Psoas muscle (tissue), 8 donors: ENCODE measurements around the gene DISC1. TPM values are rescaled to one million over a fixed set of nuclear protein-coding genes. Genes with fewer than 3 reads are reported as not detected.

Source experiments
- ATAC-seq, 4 donors: fragments of 200-7000 bp; cut with Tn5 transposase; one replicate each; pipeline ENCODE4 v1.9.1; 2020; ENCODE audit warnings: moderate library complexity in 3 of 4, mild to moderate bottlenecking in 2 of 4
- DNase-seq, 2 donors: peaks; one replicate each; pipeline ENCODE4 v3.0.0-alpha.2; 2020
- H3K27ac ChIP-seq: fragments of 200-600 bp; one replicate; pipeline ENCODE4 v1.8.0; 2022
- H3K27me3 ChIP-seq, 3 donors: fragments of 200-600 bp in 1 of 3; one replicate each; pipeline versions ENCODE4 v1.6.1 to v1.8.0; 2013 to 2022; ENCODE audit warnings: low read length in 2 of 3, mild to moderate bottlenecking in 2 of 3, moderate library complexity in 1 of 3; ENCODE audit not compliant: insufficient read depth in 3 of 3
- H3K36me3 ChIP-seq, 2 donors: fragments of 200-600 bp in 1 of 2; one replicate each; pipeline versions ENCODE4 v1.6.1 to v1.8.0; 2013 to 2022; ENCODE audit warnings: low read depth in 1 of 2, mild to moderate bottlenecking in 1 of 2, moderate library complexity in 1 of 2; ENCODE audit not compliant: insufficient read depth in 1 of 2
- H3K4me1 ChIP-seq: fragments of 200-600 bp; one replicate; pipeline ENCODE4 v1.8.0; 2022
- H3K4me3 ChIP-seq: fragments of 200-600 bp; one replicate; pipeline ENCODE4 v1.8.0; 2022; ENCODE audit warnings: mild to moderate bottlenecking
- H3K9me3 ChIP-seq: fragments of 200-600 bp; one replicate; pipeline ENCODE4 v1.8.0; 2022
- WGBS, 3 donors: extraction: QIAGEN DNeasy Blood & Tissue Kit; methylation state at CpG; one replicate each; pipeline versions ENCODE4 v1.1.6 to v1.1.7; 2013; 5-methylcytosine and 5-hydroxymethylcytosine counted together
- intact Hi-C, 2 donors: fragments of 100-400 bp; cut with DNase I; formaldehyde crosslinking; loops; one replicate each; pipeline versions ENCODE4 v1.11.0 to v1.14.2; 2022
- polyA plus RNA-seq, 3 donors: library from polyadenylated mRNA; stranded (reverse); fragments of 200-250 nt; gene quantifications; one replicate each; pipeline ENCODE4 v1.2.3, GENCODE V29; 2013
- total RNA-seq, 4 donors: library from RNA; stranded (reverse); fragmentation: NEBNext Ultra II Directional in 2 of 4; extraction: Animal tissue kit (Norgen Biotek cat#: 25700) in 2 of 4; gene quantifications; one replicate each; pipeline versions ENCODE4 v1.2.1 to v1.2.4, GENCODE V29; 2021 to 2023
- TF ChIP-seq, protein P1 (sequence below): fragments of 200-600 bp; IDR thresholded peaks from one replicate; pipeline ENCODE4 v1.8.0; 2022; ENCODE audit warnings: antibody characterized with exemption
- donor health status: healthy with polysubstance abuse.
- donor health status: DM: no; HTN: no; CAD: no; lungs with moderate emphysema.
- donor health status: Bipolar disorder and iron deficiency.
- donor health status: healthy.
- donor health status: DM: yes; HTN: yes; CAD: no.
- donor health status: DM: no; HTN: no; CAD: no.
- donor health status: DM: no; HTN: no; CAD: no.
- donor health status: DM: yes; HTN: yes; CAD: no.

The DISC1 gene
- total and polyA plus RNA-seq, 7 donors, result 0.35 to 2.8 (median 1.6) TPM

DNA sequence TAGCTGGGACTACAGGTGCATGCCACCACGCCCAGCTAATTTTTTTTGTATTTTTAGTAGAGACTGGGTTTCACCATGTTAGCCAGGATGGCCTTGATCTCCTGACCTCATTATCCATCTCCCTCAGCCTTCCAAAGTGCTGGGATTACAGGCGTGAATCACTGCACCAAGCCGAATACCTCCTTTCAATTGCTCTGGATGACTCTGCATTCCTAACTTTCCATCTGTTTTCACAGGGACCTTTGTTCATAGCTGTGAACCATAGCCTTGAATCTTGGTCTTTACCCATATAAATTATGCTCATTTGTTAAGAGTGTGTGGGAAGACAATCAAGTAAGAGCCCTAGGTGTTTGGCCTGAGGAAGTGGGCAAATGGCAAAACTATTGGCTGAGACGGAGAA, 422.7 kb downstream of the DISC1 start:
- no peak for ATAC-seq
- 80 to 89% (median 83%) methylated on average over 4 of the region's 4 CpGs for WGBS, 3 donors

DNA sequence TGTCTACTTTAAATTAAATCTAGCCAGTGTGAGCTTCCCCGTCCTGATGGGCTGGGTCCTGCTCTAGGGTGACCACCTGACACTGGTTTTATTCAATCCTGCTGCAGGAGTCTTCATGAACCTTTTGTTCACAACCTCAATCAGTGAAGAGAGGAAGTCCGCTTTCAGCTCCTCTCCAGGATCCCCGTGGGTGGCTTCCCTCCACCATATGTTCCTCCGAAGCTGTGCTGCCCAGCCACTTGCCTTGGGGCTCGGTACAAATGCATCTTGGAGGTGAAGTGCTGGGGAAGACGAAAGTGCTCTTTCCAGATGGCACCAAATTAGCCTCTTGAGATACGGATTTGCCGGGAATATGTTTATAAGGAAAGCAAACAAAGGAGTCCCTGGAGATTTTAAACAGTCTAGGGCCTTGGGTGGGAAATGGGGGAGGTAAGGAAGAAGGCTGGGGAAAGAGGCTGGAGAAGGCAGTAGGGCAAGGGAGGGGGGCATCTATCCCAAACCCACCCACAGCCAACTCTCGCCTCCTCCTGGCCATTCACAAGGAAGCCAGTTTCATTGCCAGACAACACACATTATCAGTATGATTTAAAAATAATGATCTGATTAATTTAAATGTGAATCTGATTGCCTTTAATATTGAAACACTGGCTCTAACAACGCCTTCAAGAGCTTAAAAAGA, 430.8 kb downstream of the DISC1 start:
- no peak for DNase-seq
- no peaks in the 10 kb centered on the region for H3K9me3 ChIP-seq
- no peaks in the 10 kb centered on the region for H3K36me3 ChIP-seq
- no peaks in the 10 kb centered on the region for H3K4me1 ChIP-seq
- no peak overlapping the region for H3K27ac ChIP-seq
- H3K4me3 ChIP-seq, result no peak overlapping the region
- intact Hi-C loops, result no loop called here
- TF ChIP-seq, protein P1, sequence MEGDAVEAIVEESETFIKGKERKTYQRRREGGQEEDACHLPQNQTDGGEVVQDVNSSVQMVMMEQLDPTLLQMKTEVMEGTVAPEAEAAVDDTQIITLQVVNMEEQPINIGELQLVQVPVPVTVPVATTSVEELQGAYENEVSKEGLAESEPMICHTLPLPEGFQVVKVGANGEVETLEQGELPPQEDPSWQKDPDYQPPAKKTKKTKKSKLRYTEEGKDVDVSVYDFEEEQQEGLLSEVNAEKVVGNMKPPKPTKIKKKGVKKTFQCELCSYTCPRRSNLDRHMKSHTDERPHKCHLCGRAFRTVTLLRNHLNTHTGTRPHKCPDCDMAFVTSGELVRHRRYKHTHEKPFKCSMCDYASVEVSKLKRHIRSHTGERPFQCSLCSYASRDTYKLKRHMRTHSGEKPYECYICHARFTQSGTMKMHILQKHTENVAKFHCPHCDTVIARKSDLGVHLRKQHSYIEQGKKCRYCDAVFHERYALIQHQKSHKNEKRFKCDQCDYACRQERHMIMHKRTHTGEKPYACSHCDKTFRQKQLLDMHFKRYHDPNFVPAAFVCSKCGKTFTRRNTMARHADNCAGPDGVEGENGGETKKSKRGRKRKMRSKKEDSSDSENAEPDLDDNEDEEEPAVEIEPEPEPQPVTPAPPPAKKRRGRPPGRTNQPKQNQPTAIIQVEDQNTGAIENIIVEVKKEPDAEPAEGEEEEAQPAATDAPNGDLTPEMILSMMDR, result no peak
- 75 to 83% (median 76%) methylated on average over 10 of the region's 10 CpGs for WGBS, 3 donors
- H3K27me3 ChIP-seq, result peaks cover 0 to 2% (median 0%) of the 10 kb centered on the region in 3 donors
- no peak for ATAC-seq

More for the DNA sequence above, 422.7 kb downstream of the DISC1 start:
- Histone ChIP-seq H3K9me3 (no peaks in the 10 kb centered on the region), H3K27ac (no peak overlapping the region), H3K36me3 (no peaks in the 10 kb centered on the region), H3K27me3 (no peaks in the 10 kb centered on the region), H3K4me1 (no peaks in the 10 kb centered on the region), H3K4me3 (no peak overlapping the region)
- DNase-seq, result no peak
- intact Hi-C loops, result no loop called here
- TF ChIP-seq, protein P1, result no peak

DNA sequence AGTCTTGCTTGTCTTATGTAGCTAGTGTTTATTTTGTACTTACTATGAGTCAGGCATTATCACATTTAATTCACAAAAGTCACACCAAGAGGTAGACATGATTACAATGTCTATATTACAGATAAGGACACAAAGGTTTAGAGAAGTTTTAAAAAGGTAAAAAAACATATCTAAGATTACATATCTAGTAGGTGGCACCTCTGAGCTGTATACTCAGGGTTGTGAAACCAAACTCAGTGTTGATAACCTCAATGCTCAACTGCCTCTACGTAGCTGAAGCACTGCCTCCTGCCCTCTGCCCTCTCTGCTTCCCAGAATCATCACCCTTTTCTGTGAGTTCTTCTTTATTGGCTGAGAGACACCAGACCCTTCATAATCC, 431.3 kb downstream of the DISC1 start:
- Histone ChIP-seq H3K4me3 (no peak overlapping the region), H3K27me3 (peaks cover 0 to 2% (median 0%) of the 10 kb centered on the region in 3 donors), H3K4me1 (no peaks in the 10 kb centered on the region), H3K9me3 (no peaks in the 10 kb centered on the region), H3K27ac (no peak overlapping the region), H3K36me3 (no peaks in the 10 kb centered on the region)
- TF ChIP-seq, protein P1, result no peak
- WGBS, 3 donors, result 95 to 100% (median 96%) methylated on average over 1 of the region's 1 CpG
- DNase-seq (no peak), ATAC-seq (no peak)
- intact Hi-C loops, result no loop called here

DNA sequence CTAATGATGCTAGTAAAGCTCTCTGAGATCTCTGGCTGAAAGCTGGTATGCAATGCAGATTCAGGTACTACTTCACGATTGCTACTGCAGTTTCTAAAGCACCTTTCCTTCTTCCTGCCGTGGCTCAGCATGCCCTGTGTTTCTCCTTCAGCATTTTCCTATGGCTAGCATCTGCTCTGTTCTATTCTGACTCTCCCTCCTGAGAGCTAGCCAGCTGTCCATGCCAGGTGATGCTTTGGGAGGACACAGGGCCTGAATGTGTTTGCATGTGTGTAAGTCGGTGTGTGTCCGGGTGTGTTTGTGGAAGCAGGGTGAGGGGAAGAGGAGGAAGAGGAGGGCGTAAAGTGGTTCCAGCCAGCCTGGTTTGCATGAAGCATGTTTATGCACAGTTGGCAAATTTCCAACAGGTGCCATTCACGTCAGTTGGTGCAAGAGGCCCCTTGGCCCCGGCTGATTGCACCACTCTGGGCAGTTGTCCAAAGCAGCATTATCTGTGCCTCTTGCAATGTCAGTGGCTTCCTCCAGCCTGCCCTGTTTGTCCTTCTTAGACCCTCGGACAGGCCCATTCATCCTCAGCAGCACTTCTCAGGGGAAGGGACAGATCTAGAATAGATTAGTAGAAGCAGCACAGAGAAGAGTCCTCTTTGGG, 433.3 kb downstream of the DISC1 start:
- no peaks in the 10 kb centered on the region for H3K9me3 ChIP-seq
- H3K27me3 ChIP-seq, result peaks cover 0 to 2% (median 0%) of the 10 kb centered on the region in 3 donors
- no peaks in the 10 kb centered on the region for H3K36me3 ChIP-seq

More for the DNA sequence above, 433.3 kb downstream of the DISC1 start:
- ATAC-seq (no peak), DNase-seq (no peak)
- TF ChIP-seq, protein P1, result no peak
- Histone ChIP-seq H3K27ac (no peak overlapping the region), H3K4me3 (no peak overlapping the region), H3K4me1 (no peaks in the 10 kb centered on the region)
- 60 to 70% (median 62%) methylated on average over 8 of the region's 8 CpGs for WGBS, 3 donors
- intact Hi-C loops, result no loop called here
